NT2/D1 (cell line): ENCODE results near the gene ZNF326.

ENCODE experiments used
- SUZ12 ChIP-seq: IDR thresholded peaks from 2 replicates; pipeline ENCODE4 v1.6.1; 2011; ENCODE audit not compliant: insufficient read length, insufficient read depth; ENCODE audit errors: extremely low read depth
- ZNF274 ChIP-seq: IDR thresholded peaks from 2 replicates; pipeline ENCODE4 v1.6.1; 2011; ENCODE audit warnings: mild to moderate bottlenecking, low read depth, low read length

DNA sequence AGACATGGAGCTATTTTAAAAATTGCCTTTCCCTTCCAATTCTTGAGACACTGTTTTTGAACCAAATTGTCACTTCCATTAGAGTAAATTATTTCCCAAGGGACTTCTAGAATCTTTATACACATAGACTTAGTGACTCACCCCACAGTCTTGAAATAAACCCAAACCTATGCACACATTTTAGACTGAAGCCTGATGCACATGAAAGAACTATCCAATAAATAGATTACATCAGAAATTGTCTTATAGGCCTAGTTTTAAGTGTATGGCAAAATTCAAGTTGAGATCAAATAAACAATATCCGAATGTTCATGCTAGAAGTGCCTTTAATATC, 32.2 kb upstream of the ZNF326 start:
- no peak for TF ChIP-seq SUZ12
- no peak for TF ChIP-seq ZNF274
